Liver (tissue), 9 donors: Measurements from ENCODE around the gene IGFL3. TPM values are rescaled to one million over a fixed set of nuclear protein-coding genes. Genes with fewer than 3 reads are reported as not detected.
"Not testable (repeated sequence)": the region's sequence is repeated elsewhere in the genome, so short reads cannot be mapped to it uniquely, and the experiment has no call there.

Experiments
- DNase-seq: peaks from one replicate; pipeline ENCODE4 v3.0.0-alpha.2; 2017; ENCODE audit warnings: low spot score
- H3K27ac ChIP-seq, 2 donors: one replicate each; pipeline ENCODE4 v1.7.0; 2013; ENCODE audit warnings: inconsistent platforms in 2 of 2, low read length in 2 of 2, control low read depth in 1 of 2, low read depth in 1 of 2, mild to moderate bottlenecking in 1 of 2
- H3K27me3 ChIP-seq, 4 donors: one replicate each; pipeline versions ENCODE4 v1.6.1 to v1.7.0; 2013; ENCODE audit warnings: low read length in 3 of 4, inconsistent platforms in 1 of 4, mild to moderate bottlenecking in 1 of 4, moderate library complexity in 1 of 4; ENCODE audit not compliant: control insufficient read depth in 4 of 4, insufficient read depth in 4 of 4
- H3K36me3 ChIP-seq, 4 donors: one replicate each; pipeline versions ENCODE4 v1.6.1 to v1.7.0; 2013; ENCODE audit warnings: low read length in 3 of 4, mild to moderate bottlenecking in 3 of 4, low read depth in 1 of 4, moderate library complexity in 1 of 4; ENCODE audit not compliant: control insufficient read depth in 4 of 4, insufficient read depth in 3 of 4
- H3K4me1 ChIP-seq, 4 donors: one replicate each; pipeline versions ENCODE4 v1.6.1 to v1.7.0; 2013; ENCODE audit warnings: low read length in 3 of 4, mild to moderate bottlenecking in 3 of 4, moderate library complexity in 1 of 4; ENCODE audit not compliant: control insufficient read depth in 4 of 4, insufficient read depth in 4 of 4
- H3K4me3 ChIP-seq, 3 donors: one replicate each; pipeline versions ENCODE4 v1.6.1 to v1.7.0; 2013; ENCODE audit warnings: low read length in 3 of 3, control low read depth in 1 of 3, low read depth in 1 of 3, mild to moderate bottlenecking in 1 of 3
- H3K9ac ChIP-seq, 2 donors: one replicate each; pipeline ENCODE4 v1.7.0; 2013; ENCODE audit warnings: low read length in 2 of 2, mild to moderate bottlenecking in 2 of 2, moderate library complexity in 2 of 2, control low read depth in 1 of 2, low read depth in 1 of 2
- H3K9me3 ChIP-seq, 4 donors: one replicate each; pipeline versions ENCODE4 v1.6.1 to v1.7.0; 2013; ENCODE audit warnings: low read length in 3 of 4; ENCODE audit not compliant: control insufficient read depth in 4 of 4
- EGR1 ChIP-seq, 2 donors: IDR thresholded peaks; 2 replicates each; pipeline ENCODE4 v1.6.1; 2016 to 2018; ENCODE audit warnings: antibody characterized with exemption in 2 of 2, low read depth in 2 of 2
- FOXA1 ChIP-seq: IDR thresholded peaks from 2 replicates; pipeline ENCODE4 v1.6.1; 2016; ENCODE audit warnings: antibody characterized with exemption
- FOXA2 ChIP-seq: IDR thresholded peaks from 2 replicates; pipeline ENCODE4 v1.6.1; 2016; ENCODE audit warnings: antibody characterized with exemption
- GABPA ChIP-seq, 2 donors: IDR thresholded peaks in 1 of 2; conservative IDR thresholded peaks in 1 of 2; 2 replicates each; pipeline ENCODE4 v1.6.1; 2016; ENCODE audit warnings: antibody characterized with exemption in 2 of 2, mild to moderate bottlenecking in 1 of 2, moderate library complexity in 1 of 2
- HNF4A ChIP-seq, 2 donors: conservative IDR thresholded peaks; 2 replicates each; pipeline ENCODE4 v1.6.1; 2016; ENCODE audit warnings: antibody characterized with exemption in 2 of 2, mild to moderate bottlenecking in 2 of 2
- HNF4G ChIP-seq: IDR thresholded peaks from 2 replicates; pipeline ENCODE4 v1.6.1; 2016; ENCODE audit warnings: antibody characterized with exemption
- JUND ChIP-seq, 2 donors: IDR thresholded peaks; 2 replicates each; pipeline ENCODE4 v1.6.1; 2016; ENCODE audit warnings: antibody characterized with exemption in 2 of 2
- RAD21 ChIP-seq, 2 donors: IDR thresholded peaks; 2 replicates each; pipeline ENCODE4 v1.6.1; 2016; ENCODE audit warnings: antibody characterized with exemption in 2 of 2, mild to moderate bottlenecking in 2 of 2
- RXRA ChIP-seq, 2 donors: IDR thresholded peaks; 2 replicates each; pipeline ENCODE4 v1.6.1; 2017 to 2018; ENCODE audit warnings: antibody characterized with exemption in 2 of 2, mild to moderate bottlenecking in 1 of 2
- SP1 ChIP-seq: IDR thresholded peaks from 2 replicates; pipeline ENCODE4 v1.6.1; 2018; ENCODE audit warnings: antibody characterized with exemption, mild to moderate bottlenecking
- TAF1 ChIP-seq: conservative IDR thresholded peaks from 2 replicates; pipeline ENCODE4 v1.6.1; 2016; ENCODE audit warnings: antibody characterized with exemption, mild to moderate bottlenecking
- YY1 ChIP-seq: IDR thresholded peaks from 2 replicates; pipeline ENCODE4 v1.6.1; 2016; ENCODE audit warnings: antibody characterized with exemption, mild to moderate bottlenecking
- WGBS: extraction: QIAGEN DNeasy Blood & Tissue Kit; methylation state at CpG from one replicate; pipeline ENCODE4 v1.1.7; 2013; 5-methylcytosine and 5-hydroxymethylcytosine counted together
- polyA plus RNA-seq, 2 donors: library from polyadenylated mRNA; stranded (reverse) in 1 of 2; unstranded in 1 of 2; fragments of 200-250 nt in 1 of 2; fragments of >200 nt in 1 of 2; fragmentation: Nextera tagmentation in 1 of 2; extraction: Ambion mirVana in 1 of 2; gene quantifications; one replicate each; pipeline versions ENCODE4 v1.2.1 to v1.2.3, GENCODE V29; 2013 to 2015
- total RNA-seq, 2 donors: library from RNA; depleted of rRNA; stranded (reverse); fragments of >200 nt; gene quantifications; one replicate each; pipeline ENCODE4 v1.2.3, GENCODE V29; 2014
- TF ChIP-seq, protein P1 (sequence below): fragments of 150-350 bp; IDR thresholded peaks from 2 replicates; pipeline ENCODE4 v1.5.1; 2017; ENCODE audit warnings: improper control_type of control experiment, low read depth, low read length; ENCODE audit not compliant: missing input control
- TF ChIP-seq, protein P2 (sequence below): IDR thresholded peaks from 2 replicates; pipeline ENCODE4 v1.6.1; 2016; ENCODE audit warnings: antibody characterized with exemption
- TF ChIP-seq, protein P3 (sequence below): IDR thresholded peaks from 2 replicates; pipeline ENCODE4 v1.6.1; 2016; ENCODE audit warnings: antibody characterized with exemption
- TF ChIP-seq, protein P4 (sequence below): IDR thresholded peaks from 2 replicates; pipeline ENCODE4 v1.6.1; 2016; ENCODE audit warnings: antibody characterized with exemption, mild to moderate bottlenecking
- donor health status: healthy.
- donor health status: healthy.
- donor health status: healthy.
- donor health status: healthy.
- donor health status: healthy.

The IGFL3 gene
- total and polyA plus RNA-seq, 4 donors, result not detected

DNA sequence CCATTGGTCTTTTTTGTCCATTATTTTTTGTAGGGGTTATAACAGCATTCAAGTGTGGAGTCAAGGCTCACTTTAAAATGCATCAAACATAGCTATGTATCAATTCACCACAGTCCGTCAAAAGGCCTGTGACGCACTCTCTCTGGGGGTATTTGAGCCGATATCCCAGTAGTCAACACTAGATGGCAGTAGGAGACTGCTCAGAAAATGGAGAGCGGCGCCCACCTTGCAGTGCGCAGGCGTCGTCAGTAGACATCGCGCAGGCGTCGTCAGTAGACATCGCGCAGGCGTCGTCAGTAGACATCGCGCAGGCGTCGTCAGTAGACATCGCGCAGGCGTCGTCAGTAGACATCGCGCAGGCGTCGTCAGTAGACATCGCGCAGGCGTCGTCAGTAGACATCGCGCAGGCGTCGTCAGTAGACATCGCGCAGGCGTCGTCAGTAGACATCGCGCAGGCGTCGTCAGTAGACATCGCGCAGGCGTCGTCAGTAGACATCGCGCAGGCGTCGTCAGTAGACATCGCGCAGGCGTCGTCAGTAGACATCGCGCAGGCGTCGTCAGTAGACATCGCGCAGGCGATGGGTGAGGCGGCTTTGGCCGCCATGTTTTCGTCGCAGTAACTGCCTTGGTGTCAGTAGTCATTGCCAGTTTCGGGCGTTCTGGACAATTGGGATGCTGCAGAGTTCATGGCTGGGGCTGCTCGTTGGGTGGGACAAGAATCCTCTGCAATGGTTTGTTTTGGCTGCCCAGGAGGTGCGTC lies 45.7 kb downstream of the IGFL3 start:
- H3K36me3 ChIP-seq, H3K4me3 ChIP-seq, H3K4me1 ChIP-seq, H3K9ac ChIP-seq, DNase-seq, H3K27ac ChIP-seq, H3K9me3 ChIP-seq: not testable (repeated sequence)
- peak; percentile 69 to 81 for TF ChIP-seq RAD21 (IDR thresholded peaks at IDR 0.05)
- TF ChIP-seq, protein P1, sequence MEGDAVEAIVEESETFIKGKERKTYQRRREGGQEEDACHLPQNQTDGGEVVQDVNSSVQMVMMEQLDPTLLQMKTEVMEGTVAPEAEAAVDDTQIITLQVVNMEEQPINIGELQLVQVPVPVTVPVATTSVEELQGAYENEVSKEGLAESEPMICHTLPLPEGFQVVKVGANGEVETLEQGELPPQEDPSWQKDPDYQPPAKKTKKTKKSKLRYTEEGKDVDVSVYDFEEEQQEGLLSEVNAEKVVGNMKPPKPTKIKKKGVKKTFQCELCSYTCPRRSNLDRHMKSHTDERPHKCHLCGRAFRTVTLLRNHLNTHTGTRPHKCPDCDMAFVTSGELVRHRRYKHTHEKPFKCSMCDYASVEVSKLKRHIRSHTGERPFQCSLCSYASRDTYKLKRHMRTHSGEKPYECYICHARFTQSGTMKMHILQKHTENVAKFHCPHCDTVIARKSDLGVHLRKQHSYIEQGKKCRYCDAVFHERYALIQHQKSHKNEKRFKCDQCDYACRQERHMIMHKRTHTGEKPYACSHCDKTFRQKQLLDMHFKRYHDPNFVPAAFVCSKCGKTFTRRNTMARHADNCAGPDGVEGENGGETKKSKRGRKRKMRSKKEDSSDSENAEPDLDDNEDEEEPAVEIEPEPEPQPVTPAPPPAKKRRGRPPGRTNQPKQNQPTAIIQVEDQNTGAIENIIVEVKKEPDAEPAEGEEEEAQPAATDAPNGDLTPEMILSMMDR, result peak; percentile 62
- WGBS, result 28% methylated on average over 43 of the region's 71 CpGs
- H3K27me3 ChIP-seq, result peaks cover 0 to 13% (median 8%) of the 10 kb centered on the region in 4 donors

DNA sequence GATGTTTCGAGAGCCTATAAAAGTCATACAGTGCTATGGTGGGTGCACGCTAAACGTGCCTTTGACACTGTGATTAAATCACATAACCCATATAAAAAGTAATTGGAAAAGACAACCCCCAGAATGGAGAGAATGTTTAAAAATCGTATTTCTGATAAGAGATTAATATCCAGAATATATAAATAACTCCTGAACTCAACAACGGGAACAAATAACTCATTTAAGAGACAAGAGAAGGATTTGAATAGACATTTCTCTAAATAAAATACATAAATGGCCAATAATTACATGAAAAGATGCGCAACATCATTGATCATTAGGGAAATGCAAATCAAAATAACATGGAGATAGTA lies 46.7 kb downstream of the IGFL3 start:
- Histone ChIP-seq H3K4me1 (peaks cover 0 to 10% (median 7%) of the 10 kb centered on the region in 4 donors), H3K9me3 (no peaks in the 10 kb centered on the region), H3K27me3 (peaks cover 0 to 13% (median 8%) of the 10 kb centered on the region in 4 donors), H3K36me3 (no peaks in the 10 kb centered on the region), H3K9ac (no peak overlapping the region), H3K27ac (no peak overlapping the region), H3K4me3 (no peak overlapping the region)
- DNase-seq, result no peak
- 25% methylated on average over 6 of the region's 6 CpGs for WGBS
- no peak for TF ChIP-seq FOXA2
- TF ChIP-seq JUND (IDR thresholded peaks at IDR 0.05), result no peak
- TF ChIP-seq HNF4A (conservative IDR thresholded peaks at IDR 0.05), result no peak
- TF ChIP-seq EGR1 (IDR thresholded peaks at IDR 0.05; ENCODE audit: low read depth in 2 of 2), result no peak
- TF ChIP-seq SP1, result no peak
- no peak for TF ChIP-seq FOXA1
- no peak for TF ChIP-seq TAF1
- TF ChIP-seq, protein P2, sequence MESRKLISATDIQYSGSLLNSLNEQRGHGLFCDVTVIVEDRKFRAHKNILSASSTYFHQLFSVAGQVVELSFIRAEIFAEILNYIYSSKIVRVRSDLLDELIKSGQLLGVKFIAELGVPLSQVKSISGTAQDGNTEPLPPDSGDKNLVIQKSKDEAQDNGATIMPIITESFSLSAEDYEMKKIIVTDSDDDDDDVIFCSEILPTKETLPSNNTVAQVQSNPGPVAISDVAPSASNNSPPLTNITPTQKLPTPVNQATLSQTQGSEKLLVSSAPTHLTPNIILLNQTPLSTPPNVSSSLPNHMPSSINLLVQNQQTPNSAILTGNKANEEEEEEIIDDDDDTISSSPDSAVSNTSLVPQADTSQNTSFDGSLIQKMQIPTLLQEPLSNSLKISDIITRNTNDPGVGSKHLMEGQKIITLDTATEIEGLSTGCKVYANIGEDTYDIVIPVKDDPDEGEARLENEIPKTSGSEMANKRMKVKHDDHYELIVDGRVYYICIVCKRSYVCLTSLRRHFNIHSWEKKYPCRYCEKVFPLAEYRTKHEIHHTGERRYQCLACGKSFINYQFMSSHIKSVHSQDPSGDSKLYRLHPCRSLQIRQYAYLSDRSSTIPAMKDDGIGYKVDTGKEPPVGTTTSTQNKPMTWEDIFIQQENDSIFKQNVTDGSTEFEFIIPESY, result no peak

DNA sequence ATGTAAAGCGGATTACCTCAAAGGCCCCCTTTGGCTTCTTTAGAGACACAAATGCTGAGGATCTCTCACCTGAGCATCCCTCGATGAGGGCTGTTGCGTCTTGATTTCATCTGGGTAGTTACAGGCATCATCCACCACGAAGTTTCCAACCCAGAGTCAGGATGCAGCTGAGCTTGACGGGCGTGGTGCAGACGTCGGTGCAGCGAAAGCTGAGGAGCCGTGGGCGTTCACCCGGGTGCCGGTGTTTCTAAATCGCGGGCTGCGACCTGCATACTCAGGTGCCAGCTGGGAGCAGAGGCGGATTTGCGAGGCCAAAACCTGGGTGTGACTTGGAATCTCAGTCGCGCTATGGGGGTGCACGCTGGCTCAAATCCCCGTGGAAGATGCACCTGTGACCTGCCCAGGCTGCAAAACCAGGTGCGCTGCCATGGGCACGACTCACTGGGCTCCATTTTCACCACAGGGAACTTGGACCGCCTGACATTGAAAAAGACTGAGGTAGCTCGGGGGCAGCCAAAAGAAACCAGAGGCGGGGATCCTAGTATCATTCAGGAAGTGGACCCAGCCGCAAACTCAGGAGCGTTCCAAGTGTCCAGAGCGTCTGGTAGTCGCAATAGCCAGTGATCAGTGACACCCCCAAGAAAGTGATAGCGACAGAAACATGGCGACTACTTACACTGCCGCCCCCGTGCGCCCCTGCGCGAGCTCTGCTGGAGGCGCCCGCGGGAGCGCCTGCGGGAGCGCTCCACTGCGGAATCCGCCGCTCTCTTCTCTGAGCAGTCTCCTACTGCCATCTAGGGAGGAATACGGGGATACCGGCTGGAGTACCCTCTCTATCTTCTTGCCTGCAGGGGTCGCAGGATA lies 47.3 kb downstream of the IGFL3 start:
- Histone ChIP-seq H3K27ac (no peak overlapping the region), H3K27me3 (peaks cover 0 to 13% (median 8%) of the 10 kb centered on the region in 4 donors), H3K9me3 (no peaks in the 10 kb centered on the region), H3K9ac (no peak overlapping the region), H3K36me3 (no peaks in the 10 kb centered on the region), H3K4me1 (peaks cover 0 to 8% (median 6%) of the 10 kb centered on the region in 4 donors), H3K4me3 (peak overlapping the region in 1 of 3 donors; percentile 36)
- WGBS, result 3% methylated on average over 50 of the region's 50 CpGs
- no peak for DNase-seq
- no peak for TF ChIP-seq EGR1 (IDR thresholded peaks at IDR 0.05; ENCODE audit: low read depth in 2 of 2)
- no peak for TF ChIP-seq TAF1
- TF ChIP-seq, protein P3, sequence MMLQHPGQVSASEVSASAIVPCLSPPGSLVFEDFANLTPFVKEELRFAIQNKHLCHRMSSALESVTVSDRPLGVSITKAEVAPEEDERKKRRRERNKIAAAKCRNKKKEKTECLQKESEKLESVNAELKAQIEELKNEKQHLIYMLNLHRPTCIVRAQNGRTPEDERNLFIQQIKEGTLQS, result no peak
- peak; percentile 13 for TF ChIP-seq YY1
- TF ChIP-seq, protein P4, sequence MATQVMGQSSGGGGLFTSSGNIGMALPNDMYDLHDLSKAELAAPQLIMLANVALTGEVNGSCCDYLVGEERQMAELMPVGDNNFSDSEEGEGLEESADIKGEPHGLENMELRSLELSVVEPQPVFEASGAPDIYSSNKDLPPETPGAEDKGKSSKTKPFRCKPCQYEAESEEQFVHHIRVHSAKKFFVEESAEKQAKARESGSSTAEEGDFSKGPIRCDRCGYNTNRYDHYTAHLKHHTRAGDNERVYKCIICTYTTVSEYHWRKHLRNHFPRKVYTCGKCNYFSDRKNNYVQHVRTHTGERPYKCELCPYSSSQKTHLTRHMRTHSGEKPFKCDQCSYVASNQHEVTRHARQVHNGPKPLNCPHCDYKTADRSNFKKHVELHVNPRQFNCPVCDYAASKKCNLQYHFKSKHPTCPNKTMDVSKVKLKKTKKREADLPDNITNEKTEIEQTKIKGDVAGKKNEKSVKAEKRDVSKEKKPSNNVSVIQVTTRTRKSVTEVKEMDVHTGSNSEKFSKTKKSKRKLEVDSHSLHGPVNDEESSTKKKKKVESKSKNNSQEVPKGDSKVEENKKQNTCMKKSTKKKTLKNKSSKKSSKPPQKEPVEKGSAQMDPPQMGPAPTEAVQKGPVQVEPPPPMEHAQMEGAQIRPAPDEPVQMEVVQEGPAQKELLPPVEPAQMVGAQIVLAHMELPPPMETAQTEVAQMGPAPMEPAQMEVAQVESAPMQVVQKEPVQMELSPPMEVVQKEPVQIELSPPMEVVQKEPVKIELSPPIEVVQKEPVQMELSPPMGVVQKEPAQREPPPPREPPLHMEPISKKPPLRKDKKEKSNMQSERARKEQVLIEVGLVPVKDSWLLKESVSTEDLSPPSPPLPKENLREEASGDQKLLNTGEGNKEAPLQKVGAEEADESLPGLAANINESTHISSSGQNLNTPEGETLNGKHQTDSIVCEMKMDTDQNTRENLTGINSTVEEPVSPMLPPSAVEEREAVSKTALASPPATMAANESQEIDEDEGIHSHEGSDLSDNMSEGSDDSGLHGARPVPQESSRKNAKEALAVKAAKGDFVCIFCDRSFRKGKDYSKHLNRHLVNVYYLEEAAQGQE, result no peak
- no peak for TF ChIP-seq FOXA1
- no peak for TF ChIP-seq HNF4G
- no peak for TF ChIP-seq RXRA (IDR thresholded peaks at IDR 0.05)
- TF ChIP-seq, protein P2, result no peak
- TF ChIP-seq RAD21 (IDR thresholded peaks at IDR 0.05), result peak; percentile 77 to 86
- TF ChIP-seq SP1, result no peak
- TF ChIP-seq GABPA (IDR thresholded peaks at IDR 0.05 in 1 of 2, conservative IDR thresholded peaks at IDR 0.05 in 1 of 2), result no peak
